Cerebellar nuclear complex (tissue), 1 donor: ENCODE results near the gene CCL16.

Experiments
- DNase-seq, 2 experiments: peaks; one replicate each; lab custom pipeline; 2025; lab: John Stamatoyannopoulos, UW

The CCL16 gene

DNA sequence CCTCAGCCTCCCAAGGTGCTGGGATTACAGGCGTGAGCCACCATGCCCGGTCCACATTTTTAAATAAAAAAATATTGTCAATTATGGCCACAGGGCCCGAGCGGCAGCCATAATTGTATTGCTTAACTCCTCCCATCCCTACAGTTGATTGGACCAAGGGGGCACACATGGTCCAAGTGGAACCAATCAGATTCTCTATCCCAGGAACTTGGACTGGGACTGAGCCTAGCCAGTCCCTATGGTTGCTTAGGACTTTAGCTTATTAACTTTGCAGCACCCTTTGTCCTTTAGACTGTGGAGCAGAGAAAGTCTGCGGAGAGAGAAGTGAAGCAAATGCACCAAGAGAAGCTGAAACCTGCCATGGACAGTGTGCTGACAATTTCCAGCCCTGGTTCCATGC, 45.2 kb downstream of the CCL16 start:
- no peak for DNase-seq

DNA sequence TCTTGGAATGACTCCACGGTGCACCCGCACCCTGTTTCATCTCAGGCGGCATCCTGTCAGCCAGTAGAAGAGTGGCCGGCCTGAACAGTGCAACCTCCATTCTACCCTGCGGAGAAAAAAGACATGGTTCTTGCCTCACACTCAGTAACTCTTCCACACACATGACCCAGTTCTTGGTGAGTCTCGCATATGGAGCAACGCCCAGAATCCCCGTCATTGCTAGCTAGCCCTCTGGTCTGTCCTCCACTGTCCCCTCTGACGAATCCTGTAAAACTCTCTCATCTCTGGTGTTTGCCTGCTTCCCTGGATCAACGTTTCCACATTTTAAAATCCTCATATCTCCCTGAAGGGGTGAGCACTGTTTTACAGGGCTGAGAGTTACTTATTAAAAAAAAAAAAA, 46.5 kb downstream of the CCL16 start:
- DNase-seq = no peak

DNA sequence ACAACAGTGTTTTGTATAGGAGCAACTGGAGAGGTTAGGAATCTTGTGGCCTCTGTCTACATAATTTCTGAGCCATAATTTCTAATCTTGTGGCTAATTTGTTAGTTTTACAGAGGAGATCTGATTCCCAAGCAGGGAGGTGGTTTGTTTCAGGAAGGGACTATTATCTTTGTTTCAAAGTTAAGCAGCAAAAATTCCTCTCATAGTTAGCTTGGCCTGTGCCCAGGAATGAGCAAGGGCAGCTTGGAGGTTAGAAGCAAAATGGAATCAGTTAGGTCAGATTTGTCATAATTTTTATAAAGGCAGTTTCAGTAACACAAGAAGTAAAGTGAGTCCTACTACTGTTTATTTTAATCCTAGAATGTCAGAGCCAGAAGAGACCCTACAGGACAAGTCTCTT, 48.7 kb downstream of the CCL16 start:
- DNase-seq = no peak

DNA sequence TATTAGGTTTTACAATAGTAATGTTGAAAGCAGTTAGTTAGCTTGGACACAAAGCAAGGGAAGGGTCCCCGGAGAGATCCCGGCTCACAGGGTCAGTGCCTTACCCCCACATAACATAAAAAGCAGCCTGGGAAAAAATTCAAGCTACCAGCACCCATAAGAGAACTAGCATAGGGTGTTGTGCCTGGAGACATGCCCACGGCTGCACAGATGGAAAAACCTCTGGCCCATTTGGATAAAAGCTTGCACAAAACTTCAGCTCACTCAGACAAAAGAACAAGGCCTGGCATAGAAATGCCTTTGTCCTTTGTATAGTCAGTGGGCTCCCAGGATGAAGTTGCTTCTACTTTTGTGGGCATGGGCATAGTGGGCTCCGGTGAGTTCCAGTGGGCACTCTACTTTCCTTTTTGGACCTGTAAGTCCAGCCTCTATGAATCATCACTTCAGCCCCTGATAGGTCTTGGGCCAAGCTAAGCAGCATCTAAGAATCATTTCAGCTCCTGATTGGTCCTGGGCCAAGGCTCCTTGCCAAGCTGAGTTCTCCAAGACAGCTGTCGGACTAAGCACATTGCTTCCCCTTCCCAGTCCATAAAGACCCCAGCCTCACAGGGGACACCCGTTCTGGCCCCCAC, 49.4 kb downstream of the CCL16 start:
- no peak for DNase-seq

DNA sequence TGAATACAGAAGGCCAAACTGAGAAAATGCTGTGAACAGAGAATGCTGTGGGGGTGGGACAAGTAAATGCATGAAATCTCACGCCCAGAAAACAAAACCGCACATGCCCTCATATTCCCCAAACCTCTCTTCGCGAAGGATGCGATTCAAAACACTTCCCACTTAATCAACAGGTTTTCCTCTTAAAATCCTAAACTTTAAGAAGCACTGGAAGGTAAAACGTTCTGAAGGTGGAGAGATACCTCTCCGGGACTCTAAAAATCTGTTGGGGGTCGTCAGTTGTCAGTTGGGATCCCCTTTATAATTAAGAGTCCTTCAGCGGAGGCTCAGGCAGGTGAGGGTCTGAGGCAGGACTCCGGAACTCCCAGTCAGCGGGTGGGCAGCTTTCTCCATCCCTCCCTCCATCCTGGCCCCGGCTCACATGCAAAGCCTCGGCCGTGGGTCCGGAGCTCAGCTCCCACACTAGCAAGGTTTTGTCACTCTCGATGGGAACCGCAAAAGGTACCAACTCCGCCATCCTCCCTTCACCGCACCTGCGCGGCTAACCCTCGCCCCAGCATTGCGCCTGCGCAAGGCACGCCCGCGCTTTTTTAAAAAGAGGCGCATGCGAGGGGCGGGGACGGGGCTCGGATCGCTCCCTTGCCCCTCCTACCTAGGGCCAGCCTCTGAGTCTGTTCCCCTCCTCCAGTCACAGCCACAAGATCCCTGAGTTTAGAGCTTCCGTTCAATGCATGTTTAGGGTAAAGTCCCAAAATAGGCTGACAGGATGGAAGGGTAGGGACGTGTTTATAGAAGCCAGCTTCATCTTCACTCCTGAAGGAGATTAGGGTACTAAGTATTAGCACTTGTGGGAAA, 50.9 kb downstream of the CCL16 start, which contains the start of gene RDM1:
TSS of gene RDM1 (minus strand) at position 563 of the 855 bp plus-strand sequence. CDS start at position 517, 46 bp downstream.
- DNase-seq = no peak

DNA sequence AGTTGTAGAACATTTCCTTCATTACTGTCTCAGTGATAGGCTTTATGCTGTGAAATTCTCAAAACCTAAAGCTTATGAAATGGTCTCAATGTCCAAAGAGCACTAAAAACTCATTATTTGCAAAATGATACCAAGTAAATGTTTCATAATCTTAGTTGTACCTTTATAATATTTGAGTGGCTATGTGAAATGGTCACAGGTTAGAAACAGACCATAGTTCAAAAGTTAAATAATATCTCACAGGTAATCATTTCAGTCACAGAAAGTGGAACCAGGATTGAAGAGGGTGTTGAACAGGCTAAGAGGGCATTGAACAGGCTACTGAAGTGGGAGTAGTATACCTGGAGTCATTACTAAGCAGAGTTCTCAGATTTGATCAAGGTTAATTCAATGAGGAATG, 53.6 kb downstream of the CCL16 start:
- DNase-seq = no peak
